ENCODE results near the gene AUTS2. TPM values are rescaled to one million over a fixed set of nuclear protein-coding genes. Genes with fewer than 3 reads are reported as not detected.

AUTS2 gene
- total RNA-seq, 6 experiments from 2014 or later: 10.4 to 32.0 (median 19.3) TPM

- WGBS (ENCODE audit: insufficient coverage, low coverage, low lambda C conversion rate, missing lambda C conversion rate): 80% methylated on average over 5 of the region's 5 CpGs
- no peaks in the 10 kb centered on the region for H3K36me3 ChIP-seq
- no peak overlapping the region for H3K4me3 ChIP-seq
- TF ChIP-seq CTCF (IDR thresholded peaks at IDR 0.05): no peak
- no peak for TF ChIP-seq POLR2A (IDR thresholded peaks at IDR 0.05)
- H3K9me3 ChIP-seq: no peaks in the 10 kb centered on the region
- no peak overlapping the region for H3K27ac ChIP-seq
- no peak for DNase-seq
- H3K4me1 ChIP-seq: no peaks in the 10 kb centered on the region
- no peaks in the 10 kb centered on the region for H3K27me3 ChIP-seq
- intact Hi-C loops (cut with DNase I): no loop called here
- no peak for ATAC-seq
Measured at GRCh38 chr7:69817841-69818635, 219.8 kb downstream of the AUTS2 start.

- 55% methylated on average over 7 of the region's 7 CpGs for WGBS (ENCODE audit: insufficient coverage, low coverage, low lambda C conversion rate, missing lambda C conversion rate)
- no peak for TF ChIP-seq POLR2A (IDR thresholded peaks at IDR 0.05)
- TF ChIP-seq CTCF (IDR thresholded peaks at IDR 0.05): no peak
- Histone ChIP-seq H3K36me3 (no peaks in the 10 kb centered on the region), H3K4me3 (no peak overlapping the region), H3K9me3 (no peaks in the 10 kb centered on the region), H3K4me1 (no peaks in the 10 kb centered on the region), H3K27me3 (no peaks in the 10 kb centered on the region), H3K27ac (no peak overlapping the region)
- DNase-seq (no peak), ATAC-seq (no peak)
- intact Hi-C loops (cut with DNase I): no loop called here
Measured at GRCh38 chr7:69818636-69819332, 220.5 kb downstream of the AUTS2 start.

GRCh38 chr7:69819333-69819705, 221.0 kb downstream of the AUTS2 start:
- intact Hi-C loops (cut with DNase I): no loop called here
- no peaks in the 10 kb centered on the region for H3K9me3 ChIP-seq

GRCh38 chr7:69820479-69821192, 222.4 kb downstream of the AUTS2 start:
- intact Hi-C loops (cut with DNase I): no loop called here
- Histone ChIP-seq H3K27me3 (no peaks in the 10 kb centered on the region), H3K4me1 (no peaks in the 10 kb centered on the region), H3K27ac (no peak overlapping the region), H3K9me3 (no peaks in the 10 kb centered on the region), H3K36me3 (no peaks in the 10 kb centered on the region), H3K4me3 (no peak overlapping the region)
- WGBS (ENCODE audit: insufficient coverage, low coverage, low lambda C conversion rate, missing lambda C conversion rate): 80% methylated on average over 3 of the region's 3 CpGs
- no peak for DNase-seq
- no peak for ATAC-seq
- TF ChIP-seq POLR2A (IDR thresholded peaks at IDR 0.05) (no peak), CTCF (IDR thresholded peaks at IDR 0.05) (no peak)

More at GRCh38 chr7:69819333-69819705, 221.0 kb downstream of the AUTS2 start:
- no peak for ATAC-seq
- 65% methylated on average over 3 of the region's 4 CpGs for WGBS (ENCODE audit: insufficient coverage, low coverage, low lambda C conversion rate, missing lambda C conversion rate)
- no peak for DNase-seq
- Histone ChIP-seq H3K4me3 (no peak overlapping the region), H3K36me3 (no peaks in the 10 kb centered on the region), H3K27me3 (no peaks in the 10 kb centered on the region), H3K4me1 (no peaks in the 10 kb centered on the region), H3K27ac (no peak overlapping the region)
- TF ChIP-seq POLR2A (IDR thresholded peaks at IDR 0.05): no peak
- no peak for TF ChIP-seq CTCF (IDR thresholded peaks at IDR 0.05)
